ENCODE results near the gene PDSS1. TPM values are rescaled to one million over a fixed set of nuclear protein-coding genes. Genes with fewer than 3 reads are reported as not detected.
A peak's percentile ranks its signal among the peaks of the same experiment; 100 is the strongest.

PDSS1 gene
- total and polyA plus RNA-seq, 9 of the 15 experiments (the other 6 are each of a cell fraction or from before 2014, with no cell fraction given) = 11.0 to 59.5 (median 45.3) TPM

DNA sequence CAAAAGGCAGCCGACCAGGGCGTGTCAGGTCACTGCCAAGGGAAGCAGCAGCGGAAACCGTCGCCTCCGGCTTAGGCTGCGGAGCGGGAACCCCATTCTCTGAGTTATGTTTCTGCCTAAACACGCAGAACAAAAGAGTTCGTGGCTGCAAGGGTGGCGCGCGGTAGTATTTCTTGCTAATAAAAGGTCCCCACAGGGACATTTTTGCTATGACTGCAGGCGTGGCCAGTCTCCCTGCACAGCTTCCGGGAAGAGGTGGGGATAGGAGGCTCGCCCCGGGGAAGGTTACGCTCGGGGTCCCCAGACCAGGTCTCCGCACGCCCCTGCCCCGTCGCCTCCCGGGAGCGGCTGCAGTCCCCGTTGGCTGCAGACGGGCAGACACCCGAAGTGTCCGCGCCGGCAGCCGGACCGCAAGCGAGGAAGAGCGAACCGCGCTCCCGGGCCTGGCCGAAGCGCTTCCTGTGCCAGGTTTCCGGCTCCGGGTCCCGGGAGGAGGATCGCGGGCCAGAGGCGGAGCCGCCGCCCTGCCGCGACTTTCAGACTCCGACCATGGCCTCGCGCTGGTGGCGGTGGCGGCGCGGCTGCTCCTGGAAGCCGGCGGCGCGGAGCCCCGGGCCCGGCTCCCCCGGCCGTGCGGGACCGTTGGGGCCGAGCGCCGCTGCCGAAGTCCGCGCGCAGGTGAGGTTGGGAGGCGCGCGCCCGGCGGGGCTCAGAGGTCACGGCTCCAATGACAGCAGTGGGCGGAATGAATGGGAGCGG, at the start of gene PDSS1 (continued):
- TF ChIP-seq JUN (IDR thresholded peaks at IDR 0.05; ENCODE audit: borderline replicate concordance, low read depth, low read length) = no peak
- no peak for TF ChIP-seq JUN (CRISPR knock-in tag; IDR thresholded peaks at IDR 0.05; ENCODE audit: borderline replicate concordance)
- no peak for TF ChIP-seq ZNF124 (CRISPR knock-in tag; IDR thresholded peaks at IDR 0.05)
- TF ChIP-seq PHF21A (IDR thresholded peaks at IDR 0.05; ENCODE audit: borderline replicate concordance, low read depth) = no peak
- TF ChIP-seq, protein P1, sequence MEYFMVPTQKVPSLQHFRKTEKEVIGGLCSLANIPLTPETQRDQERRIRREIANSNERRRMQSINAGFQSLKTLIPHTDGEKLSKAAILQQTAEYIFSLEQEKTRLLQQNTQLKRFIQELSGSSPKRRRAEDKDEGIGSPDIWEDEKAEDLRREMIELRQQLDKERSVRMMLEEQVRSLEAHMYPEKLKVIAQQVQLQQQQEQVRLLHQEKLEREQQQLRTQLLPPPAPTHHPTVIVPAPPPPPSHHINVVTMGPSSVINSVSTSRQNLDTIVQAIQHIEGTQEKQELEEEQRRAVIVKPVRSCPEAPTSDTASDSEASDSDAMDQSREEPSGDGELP (CRISPR knock-in tag; IDR thresholded peaks at IDR 0.05; ENCODE audit: borderline replicate concordance) = peak; percentile 33; the same call in 1 of the 2 replicates
- TF ChIP-seq TSC22D4 (tag; IDR thresholded peaks at IDR 0.05) = no peak
- TF ChIP-seq HNRNPH1 (optimal IDR thresholded peaks at IDR 0.05; ENCODE audit: low read depth, low read length) = no peak
- no peak for TF ChIP-seq ZNF551 (CRISPR knock-in tag; IDR thresholded peaks at IDR 0.05)
- no peak for TF ChIP-seq ZBTB8A (IDR thresholded peaks at IDR 0.05; ENCODE audit: partially characterized antibody)
- TF ChIP-seq, protein P2, sequence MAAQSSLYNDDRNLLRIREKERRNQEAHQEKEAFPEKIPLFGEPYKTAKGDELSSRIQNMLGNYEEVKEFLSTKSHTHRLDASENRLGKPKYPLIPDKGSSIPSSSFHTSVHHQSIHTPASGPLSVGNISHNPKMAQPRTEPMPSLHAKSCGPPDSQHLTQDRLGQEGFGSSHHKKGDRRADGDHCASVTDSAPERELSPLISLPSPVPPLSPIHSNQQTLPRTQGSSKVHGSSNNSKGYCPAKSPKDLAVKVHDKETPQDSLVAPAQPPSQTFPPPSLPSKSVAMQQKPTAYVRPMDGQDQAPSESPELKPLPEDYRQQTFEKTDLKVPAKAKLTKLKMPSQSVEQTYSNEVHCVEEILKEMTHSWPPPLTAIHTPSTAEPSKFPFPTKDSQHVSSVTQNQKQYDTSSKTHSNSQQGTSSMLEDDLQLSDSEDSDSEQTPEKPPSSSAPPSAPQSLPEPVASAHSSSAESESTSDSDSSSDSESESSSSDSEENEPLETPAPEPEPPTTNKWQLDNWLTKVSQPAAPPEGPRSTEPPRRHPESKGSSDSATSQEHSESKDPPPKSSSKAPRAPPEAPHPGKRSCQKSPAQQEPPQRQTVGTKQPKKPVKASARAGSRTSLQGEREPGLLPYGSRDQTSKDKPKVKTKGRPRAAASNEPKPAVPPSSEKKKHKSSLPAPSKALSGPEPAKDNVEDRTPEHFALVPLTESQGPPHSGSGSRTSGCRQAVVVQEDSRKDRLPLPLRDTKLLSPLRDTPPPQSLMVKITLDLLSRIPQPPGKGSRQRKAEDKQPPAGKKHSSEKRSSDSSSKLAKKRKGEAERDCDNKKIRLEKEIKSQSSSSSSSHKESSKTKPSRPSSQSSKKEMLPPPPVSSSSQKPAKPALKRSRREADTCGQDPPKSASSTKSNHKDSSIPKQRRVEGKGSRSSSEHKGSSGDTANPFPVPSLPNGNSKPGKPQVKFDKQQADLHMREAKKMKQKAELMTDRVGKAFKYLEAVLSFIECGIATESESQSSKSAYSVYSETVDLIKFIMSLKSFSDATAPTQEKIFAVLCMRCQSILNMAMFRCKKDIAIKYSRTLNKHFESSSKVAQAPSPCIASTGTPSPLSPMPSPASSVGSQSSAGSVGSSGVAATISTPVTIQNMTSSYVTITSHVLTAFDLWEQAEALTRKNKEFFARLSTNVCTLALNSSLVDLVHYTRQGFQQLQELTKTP (IDR thresholded peaks at IDR 0.05; ENCODE audit: low read depth in 1 of 2, partially characterized antibody in 2 of 2) = peak in 1 of 2 experiments; percentile 65
- TF ChIP-seq NFRKB (IDR thresholded peaks at IDR 0.05; ENCODE audit: low read depth) = no peak
- TF ChIP-seq KAT8 (IDR thresholded peaks at IDR 0.05; ENCODE audit: low read depth) = no peak
- TF ChIP-seq ZKSCAN1 (IDR thresholded peaks at IDR 0.05; ENCODE audit: low read depth, low read length) = no peak
- no peak for TF ChIP-seq ATF1 (CRISPR knock-in tag; IDR thresholded peaks at IDR 0.05)
- TF ChIP-seq ATF1 (tag; IDR thresholded peaks at IDR 0.05) = peak; percentile 56
- TF ChIP-seq SAP30 (IDR thresholded peaks at IDR 0.05; ENCODE audit: borderline replicate concordance, insufficient read depth, low read depth, low read length, poor library complexity, severe bottlenecking) = no peak
- no peak for TF ChIP-seq BRF1 (IDR thresholded peaks at IDR 0.05; ENCODE audit: borderline replicate concordance, extremely low read depth, insufficient read length)
- TF ChIP-seq NR1H2 (CRISPR knock-in tag; IDR thresholded peaks at IDR 0.05) = no peak
- TF ChIP-seq TEAD2 (tag; IDR thresholded peaks at IDR 0.05) = no peak
- TF ChIP-seq, protein P3, sequence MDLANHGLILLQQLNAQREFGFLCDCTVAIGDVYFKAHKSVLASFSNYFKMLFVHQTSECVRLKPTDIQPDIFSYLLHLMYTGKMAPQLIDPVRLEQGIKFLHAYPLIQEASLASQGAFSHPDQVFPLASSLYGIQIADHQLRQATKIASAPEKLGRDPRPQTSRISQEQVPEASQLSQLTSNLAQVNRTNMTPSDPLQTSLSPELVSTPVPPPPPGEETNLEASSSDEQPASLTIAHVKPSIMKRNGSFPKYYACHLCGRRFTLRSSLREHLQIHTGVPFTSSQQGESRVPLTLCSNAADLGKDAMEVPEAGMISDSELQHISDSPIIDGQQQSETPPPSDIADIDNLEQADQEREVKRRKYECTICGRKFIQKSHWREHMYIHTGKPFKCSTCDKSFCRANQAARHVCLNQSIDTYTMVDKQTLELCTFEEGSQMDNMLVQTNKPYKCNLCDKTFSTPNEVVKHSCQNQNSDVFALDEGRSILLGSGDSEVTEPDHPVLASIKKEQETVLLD (IDR thresholded peaks at IDR 0.05) = no peak
- TF ChIP-seq ELF4 (CRISPR knock-in tag; IDR thresholded peaks at IDR 0.05) = no peak
- TF ChIP-seq, protein P4, sequence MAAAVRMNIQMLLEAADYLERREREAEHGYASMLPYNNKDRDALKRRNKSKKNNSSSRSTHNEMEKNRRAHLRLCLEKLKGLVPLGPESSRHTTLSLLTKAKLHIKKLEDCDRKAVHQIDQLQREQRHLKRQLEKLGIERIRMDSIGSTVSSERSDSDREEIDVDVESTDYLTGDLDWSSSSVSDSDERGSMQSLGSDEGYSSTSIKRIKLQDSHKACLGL (CRISPR knock-in tag; IDR thresholded peaks at IDR 0.05; ENCODE audit: borderline replicate concordance, poor library complexity, severe bottlenecking) = peak; percentile 92

All from K562 (cell line).